Measurements from ENCODE around the gene ARMC9.
A peak's percentile ranks its signal among the peaks of the same experiment; 100 is the strongest.

Gene ARMC9

DNA sequence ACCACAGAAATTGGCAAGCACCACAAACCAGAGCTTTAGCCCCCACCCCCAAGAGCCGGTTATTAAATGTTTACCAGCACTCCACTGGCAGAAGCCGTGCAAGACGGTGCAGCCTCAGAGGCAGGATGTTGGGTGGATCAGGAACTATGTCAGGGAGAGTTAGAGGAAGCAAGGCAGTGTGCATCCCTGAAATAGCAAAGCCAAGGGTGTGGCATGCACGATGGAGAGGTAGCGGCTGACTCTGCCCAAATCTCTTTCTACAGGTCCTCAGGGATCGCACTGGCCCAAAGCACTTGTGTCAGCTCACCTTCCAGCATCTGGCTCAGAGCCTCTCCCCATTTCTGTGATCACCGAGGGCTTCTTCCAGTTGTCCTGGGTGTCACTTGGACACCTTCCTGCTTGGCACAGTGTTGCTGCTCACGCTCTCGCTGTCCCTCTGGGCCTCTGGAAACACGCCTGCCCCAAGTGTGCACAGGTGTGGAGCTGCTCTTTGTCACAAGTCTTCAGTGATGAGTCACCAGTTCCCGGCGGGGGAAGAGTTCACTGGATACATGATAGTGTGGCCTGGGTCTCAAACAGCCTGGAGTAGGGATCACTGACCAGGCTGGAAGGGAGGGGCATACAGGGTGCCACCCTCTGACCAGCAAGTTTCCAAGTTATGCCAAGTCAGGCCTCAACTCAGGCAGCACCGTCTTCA, 179.7 kb downstream of the ARMC9 start:
- in situ Hi-C loops (cut with HindIII; ENCODE audit: low pct_ligation_motif_present, low pct_unique_long_range_greater_than_20kb, low sequenced_read_pairs), result no loop called here
- no peak for DNase-seq

DNA sequence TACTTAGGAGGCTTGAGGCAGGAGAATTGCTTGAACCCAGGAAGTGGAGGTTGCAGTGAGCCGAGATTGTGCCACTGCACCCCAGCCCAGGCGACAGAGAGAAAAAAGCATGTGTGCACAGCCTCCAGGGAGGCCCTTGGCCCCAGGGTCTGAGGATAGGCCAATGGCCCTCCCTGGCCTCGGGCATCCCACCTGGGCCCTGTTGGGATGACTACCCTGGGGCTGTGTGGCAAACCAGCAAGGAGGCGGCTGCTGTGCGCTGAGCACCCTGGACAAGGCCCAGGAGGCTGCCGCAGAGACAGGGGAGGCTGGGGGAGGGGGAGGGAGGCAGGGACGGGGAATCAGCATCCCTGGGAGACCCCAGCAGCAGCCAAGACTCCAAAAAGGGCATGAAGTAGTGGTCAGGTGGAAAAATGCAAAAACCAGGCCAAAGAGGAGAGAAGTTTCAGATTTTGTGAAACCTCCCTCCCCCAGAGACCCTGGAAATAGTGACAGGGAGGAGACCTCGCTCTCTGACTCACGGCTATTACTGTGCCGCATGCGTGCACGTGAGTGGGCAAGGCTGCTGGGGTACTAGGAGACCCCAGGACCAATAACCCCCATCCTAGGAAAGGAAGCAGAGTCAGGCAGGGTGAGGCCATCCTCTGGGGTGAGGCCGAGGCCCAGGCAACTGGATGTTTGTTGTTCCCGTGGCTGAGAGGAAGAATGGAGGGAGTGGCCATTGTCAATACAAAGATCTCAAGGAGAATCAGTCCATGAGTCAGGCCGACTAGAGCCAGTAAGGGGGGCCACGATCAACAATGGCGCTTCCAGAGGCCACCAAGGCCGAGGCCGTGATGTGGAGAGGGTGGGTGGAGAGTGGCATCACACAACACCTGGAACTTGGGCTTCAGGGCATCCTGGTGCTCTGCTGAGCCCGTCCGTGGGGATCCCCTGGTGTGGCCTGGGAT, 181.1 kb downstream of the ARMC9 start:
- no peak for DNase-seq
- in situ Hi-C loops (cut with HindIII; ENCODE audit: low pct_ligation_motif_present, low pct_unique_long_range_greater_than_20kb, low sequenced_read_pairs), result no loop called here

DNA sequence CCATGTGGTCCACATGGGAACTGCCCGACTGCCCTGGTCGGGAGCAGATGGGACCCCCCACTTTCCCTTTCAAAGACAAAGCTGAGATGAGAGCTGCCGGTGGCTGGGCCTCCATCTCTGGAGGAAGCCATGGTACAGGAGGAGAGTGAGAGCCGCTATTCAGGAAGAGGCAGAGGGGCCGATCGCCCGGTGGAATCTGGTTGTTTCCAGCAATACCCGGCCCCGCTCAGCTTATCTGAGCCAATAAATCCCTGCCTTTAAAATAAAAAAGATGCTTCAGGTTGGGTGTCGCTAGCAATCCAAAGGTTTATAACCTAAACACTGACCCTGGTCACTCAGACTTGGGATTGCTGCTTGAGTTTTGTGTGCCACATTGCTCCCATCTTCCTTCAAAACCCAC, 181.9 kb downstream of the ARMC9 start:
- DNase-seq, result no peak
- in situ Hi-C loops (cut with HindIII; ENCODE audit: low pct_ligation_motif_present, low pct_unique_long_range_greater_than_20kb, low sequenced_read_pairs), result no loop called here

DNA sequence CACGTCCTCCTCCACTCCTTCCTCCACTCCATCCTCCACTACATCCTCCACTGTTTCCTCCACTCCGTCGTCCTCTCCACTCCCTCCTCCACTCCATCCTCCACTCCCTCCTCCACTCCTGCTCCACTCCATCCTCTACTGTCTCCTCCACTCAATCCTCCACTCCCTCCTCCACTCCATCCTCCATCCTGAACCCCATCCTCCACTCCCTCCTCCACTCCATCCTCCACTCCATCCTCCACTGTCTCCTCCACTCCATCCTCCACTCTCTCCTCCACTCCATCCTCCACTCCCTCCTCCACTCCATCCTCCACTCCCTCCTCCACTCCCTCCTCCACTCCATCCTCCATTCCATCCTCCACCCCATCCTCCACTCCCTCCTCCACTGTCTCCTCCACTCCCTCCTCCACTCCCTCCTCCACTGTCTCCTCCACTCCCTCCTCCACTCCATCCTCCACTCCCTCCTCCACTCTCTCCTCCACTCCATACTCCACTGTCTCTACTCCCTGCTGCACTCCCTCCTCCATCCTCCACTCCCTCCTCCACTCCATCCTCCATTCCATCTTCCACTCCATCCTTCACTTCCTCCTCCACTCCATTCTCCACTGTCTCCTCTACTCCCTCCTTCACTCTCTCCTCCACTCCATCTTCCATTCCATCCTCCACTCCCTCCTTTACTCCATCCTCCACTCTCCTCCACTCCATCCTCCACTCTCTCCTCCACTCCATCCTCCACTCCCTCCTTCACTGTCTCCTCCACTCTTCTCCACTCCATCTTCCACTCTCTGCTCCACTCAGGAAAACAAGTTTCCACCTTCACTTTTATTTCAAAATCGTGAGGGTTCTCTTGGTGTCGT, 182.8 kb downstream of the ARMC9 start:
- in situ Hi-C loops (cut with HindIII; ENCODE audit: low pct_ligation_motif_present, low pct_unique_long_range_greater_than_20kb, low sequenced_read_pairs), result no loop called here
- no peak for DNase-seq

DNA sequence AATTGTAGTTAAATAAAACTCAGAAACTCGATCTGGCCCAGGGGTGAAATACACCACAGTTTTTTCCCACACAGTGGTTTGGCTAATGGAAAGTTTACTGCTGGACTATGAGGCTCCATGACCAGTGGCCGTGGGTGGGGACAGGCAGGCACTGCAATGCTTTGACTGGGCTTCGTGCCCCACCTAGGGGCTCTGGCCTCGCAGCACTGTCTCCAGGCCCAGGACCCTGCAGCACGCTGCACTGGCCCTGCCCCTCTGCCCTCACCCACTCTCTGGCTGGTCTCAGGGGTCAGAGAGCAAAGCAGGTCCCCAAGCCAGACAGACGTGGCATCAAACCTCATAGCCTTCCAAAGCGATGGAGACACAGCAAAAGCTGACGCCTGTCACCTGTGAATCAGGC, 183.7 kb downstream of the ARMC9 start:
- no peak for DNase-seq
- in situ Hi-C loops (cut with HindIII; ENCODE audit: low pct_ligation_motif_present, low pct_unique_long_range_greater_than_20kb, low sequenced_read_pairs), result no loop called here

DNA sequence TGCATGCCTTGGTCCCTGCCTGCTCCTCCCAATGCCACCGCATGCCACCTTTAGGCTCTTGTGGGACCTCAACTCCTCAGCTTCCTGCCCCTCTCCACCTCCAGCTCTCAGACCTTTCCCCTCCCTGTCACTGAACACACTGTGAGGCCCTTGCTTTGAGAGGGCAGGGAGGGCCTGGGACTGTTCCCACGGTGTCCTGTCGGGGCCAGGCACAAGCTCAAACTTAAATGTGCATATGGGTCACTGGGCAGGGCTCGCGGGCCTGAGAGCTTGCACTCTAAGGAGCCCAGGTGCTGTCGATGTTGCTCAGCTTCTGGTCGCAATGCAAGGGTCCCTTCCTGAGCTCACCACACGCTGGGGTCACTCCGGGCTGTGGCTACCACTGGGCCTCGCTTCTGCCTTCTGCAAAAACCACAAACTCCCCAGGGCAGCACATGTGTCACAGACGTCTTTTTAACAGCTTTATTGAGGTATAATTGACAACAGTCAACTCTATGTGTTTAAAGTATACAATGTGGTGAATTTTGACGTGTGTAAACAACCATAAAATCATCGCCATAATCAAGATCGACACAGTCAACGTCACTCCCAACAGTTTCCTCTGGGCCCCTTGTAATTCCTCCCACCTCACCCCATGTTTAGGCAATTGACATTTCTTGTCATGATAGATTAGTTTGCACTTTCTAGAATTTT, 185.1 kb downstream of the ARMC9 start:
- no peak for DNase-seq
- in situ Hi-C loops (cut with HindIII; ENCODE audit: low pct_ligation_motif_present, low pct_unique_long_range_greater_than_20kb, low sequenced_read_pairs), result no loop called here

DNA sequence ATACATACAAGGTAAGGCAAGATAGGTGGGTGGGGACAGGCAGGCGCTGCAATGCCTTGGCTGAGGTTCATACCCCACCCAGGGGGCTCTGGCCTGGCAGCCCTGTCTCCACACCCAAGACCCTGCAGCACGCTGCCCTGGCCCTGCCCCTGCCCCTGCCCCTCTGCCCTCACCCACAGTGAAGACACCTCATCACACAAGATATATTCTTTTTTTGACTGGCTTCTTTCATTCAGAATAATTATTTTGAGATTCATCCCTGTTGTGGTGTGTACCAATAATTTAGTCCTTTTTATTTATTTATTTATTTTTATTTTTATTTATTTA, 185.6 kb downstream of the ARMC9 start:
- in situ Hi-C loops (cut with HindIII; ENCODE audit: low pct_ligation_motif_present, low pct_unique_long_range_greater_than_20kb, low sequenced_read_pairs), result no loop called here
- no peak for DNase-seq

DNA sequence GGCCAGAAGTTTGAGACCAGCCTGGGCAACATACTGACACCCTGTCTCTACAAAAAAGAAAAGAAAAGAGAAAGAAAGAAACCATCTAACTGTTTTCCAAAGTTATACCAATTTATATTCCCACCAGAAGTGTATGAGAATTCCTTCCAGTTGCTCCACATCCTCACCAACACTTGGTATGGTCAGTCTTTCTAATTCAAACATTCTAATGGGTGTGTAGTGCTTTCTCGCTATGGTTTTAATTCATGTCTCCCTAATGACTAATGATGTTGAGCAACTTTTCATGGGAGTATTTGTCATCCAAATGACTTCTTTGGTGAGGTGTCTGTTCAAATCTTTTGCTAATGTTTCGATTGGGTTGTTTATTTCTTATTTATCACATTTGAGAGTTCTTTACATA, 186.5 kb downstream of the ARMC9 start:
- DNase-seq, result no peak
- in situ Hi-C loops (cut with HindIII; ENCODE audit: low pct_ligation_motif_present, low pct_unique_long_range_greater_than_20kb, low sequenced_read_pairs), result no loop called here

DNA sequence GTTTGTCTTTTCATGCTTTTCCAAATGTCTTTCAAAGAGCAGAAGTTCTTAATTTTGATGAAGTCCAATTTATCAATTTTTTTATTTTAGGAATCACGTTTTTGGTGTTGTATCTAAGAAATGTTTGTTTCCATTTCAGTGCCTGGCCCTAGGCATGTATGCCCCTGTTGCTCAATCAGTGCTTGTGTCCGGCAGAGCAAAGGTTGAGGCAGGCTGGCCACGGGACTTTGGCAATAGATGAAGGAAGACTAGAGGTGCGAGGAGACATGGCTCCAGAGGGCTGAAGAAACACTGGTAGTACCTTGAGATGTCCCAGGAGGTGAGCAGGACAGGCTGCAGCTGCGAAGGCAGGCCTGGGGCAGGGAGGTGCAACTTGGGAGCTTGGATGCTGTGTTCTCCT, 187.0 kb downstream of the ARMC9 start:
- DNase-seq, result no peak
- in situ Hi-C loops (cut with HindIII; ENCODE audit: low pct_ligation_motif_present, low pct_unique_long_range_greater_than_20kb, low sequenced_read_pairs), result no loop called here

DNA sequence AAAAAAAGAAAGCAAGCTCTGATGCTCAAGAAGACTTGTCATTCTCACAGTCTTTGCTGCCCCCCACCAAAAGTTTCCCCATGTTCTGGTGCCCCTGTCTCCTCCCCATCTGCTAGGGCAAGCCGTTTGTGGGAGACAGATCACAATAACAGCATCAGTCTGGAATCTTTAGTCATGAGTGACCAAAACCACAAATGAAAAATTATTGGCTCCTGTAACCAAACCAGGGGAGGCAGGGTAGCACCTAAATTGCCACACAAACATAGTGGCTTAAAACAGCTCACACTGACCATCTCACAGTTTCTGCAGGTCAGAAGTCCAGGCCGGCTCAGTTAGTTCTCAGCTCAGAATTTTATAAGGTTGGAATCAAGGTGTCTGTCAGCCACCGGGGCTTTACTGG, 188.0 kb downstream of the ARMC9 start:
- DNase-seq, result peak; percentile 57
- in situ Hi-C loops (cut with HindIII; ENCODE audit: low pct_ligation_motif_present, low pct_unique_long_range_greater_than_20kb, low sequenced_read_pairs), result no loop called here

DNA sequence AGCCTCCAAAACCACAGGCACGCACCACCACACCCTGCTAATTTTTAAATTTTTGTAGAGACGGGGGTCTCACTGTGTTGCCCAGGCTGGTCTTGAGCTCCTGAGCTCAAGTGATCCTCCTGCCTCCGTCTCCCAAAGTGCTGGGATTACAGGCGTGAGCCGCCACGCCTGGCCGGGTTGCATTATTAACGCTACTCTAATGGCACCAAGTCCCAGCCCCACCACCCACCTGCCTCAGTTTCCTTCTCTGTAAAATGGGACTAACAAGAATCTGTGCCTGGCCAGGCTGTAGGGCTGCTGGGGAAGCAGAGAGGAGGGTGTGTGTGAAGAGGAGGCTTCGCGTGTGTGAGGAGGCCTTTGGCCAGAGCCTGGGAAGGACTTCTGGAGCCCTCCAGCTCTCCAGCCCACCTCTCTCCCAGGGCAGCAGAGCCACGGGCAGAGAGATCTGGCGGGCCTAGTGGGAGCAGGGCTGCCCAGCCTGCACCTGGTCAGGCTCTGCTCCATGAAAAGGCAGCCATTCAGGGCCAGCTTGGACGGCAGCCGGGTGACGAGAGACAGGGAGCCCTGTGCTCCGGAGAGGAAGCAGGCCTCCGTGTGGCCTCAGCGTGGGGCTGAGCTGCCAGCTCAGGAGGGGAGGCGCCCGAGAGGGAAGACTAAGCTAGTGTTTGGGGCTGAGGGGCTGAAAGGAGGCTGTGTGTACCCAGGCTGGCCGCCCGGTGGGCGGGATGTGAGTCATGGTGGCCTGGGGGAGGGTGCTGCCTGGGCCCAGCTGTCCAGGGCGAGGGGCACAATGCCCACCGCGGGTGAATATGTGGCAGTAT, 189.7 kb downstream of the ARMC9 start:
- in situ Hi-C loops (cut with HindIII; ENCODE audit: low pct_ligation_motif_present, low pct_unique_long_range_greater_than_20kb, low sequenced_read_pairs), result no loop called here
- peak; percentile 20 for DNase-seq

DNA sequence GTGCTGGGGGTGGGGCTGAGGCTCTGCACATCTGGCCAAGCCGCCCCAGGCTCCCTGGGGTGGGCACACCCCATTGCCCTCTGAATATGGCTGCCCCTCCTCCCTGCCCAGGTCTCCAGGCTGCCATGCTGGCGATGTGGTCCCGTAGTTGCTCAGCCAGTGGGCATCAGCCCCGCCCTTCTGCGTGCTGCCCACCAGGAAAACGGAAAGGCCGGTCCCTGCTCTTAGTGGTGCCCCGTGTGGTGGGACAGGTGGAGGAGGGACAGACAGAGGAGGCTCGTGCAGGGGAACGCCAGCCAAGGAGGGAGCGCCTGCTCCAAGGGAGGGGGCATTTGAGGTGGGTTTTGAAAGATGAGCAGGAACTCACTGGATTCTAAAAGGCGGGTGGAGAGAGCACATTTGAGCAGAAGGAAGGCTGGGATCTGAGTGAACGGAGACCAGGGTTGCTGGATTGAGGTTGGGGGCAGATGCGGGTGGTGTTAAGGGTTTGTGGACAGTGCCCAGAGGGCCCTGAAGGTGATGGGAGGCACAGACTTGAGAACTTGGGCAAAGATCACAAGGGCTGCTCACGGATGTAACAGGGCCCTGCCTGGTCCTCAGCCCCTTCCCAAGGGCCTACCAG, 190.4 kb downstream of the ARMC9 start:
- DNase-seq, result no peak
- in situ Hi-C loops (cut with HindIII; ENCODE audit: low pct_ligation_motif_present, low pct_unique_long_range_greater_than_20kb, low sequenced_read_pairs), result no loop called here

DNA sequence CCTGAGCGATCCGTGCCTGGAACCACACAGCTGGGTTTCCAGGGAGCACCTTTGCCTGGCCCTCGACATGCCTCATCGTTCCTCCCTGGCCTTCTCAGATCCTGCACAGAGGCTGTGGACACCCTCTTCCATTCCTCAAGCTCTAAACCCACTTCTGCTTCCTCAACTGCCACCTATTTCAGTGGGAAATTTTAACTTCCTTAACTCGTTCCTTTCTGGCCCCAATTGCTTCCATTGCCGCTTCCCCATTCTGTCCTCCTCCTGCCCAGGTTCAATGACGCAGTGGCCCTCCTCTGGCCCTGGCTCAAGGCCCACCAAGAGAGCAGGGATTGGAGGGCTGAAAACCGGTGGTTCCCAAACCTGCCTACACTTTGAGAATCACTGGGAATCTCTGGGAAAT, 192.2 kb downstream of the ARMC9 start:
- no peak for DNase-seq
- in situ Hi-C loops (cut with HindIII; ENCODE audit: low pct_ligation_motif_present, low pct_unique_long_range_greater_than_20kb, low sequenced_read_pairs), result no loop called here

DNA sequence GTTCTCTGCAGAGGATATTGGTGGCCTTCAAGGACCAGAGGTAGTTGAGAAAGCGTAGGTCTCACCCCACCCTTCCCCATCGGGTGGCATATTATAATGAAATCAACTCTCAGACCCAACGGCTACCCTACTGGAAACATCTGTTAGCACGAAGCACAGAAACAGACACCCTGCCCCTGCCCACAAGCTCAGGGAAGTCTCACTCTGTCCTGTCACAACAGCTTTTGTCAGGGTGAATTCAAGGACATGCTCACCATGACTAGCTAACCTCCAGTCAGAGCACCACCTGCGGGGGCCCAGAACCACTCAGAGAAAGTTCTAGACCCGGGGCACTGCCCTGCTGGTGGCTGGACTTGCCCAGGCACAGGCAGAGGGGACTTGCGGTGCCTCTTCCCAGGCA, 193.6 kb downstream of the ARMC9 start:
- in situ Hi-C loops (cut with HindIII; ENCODE audit: low pct_ligation_motif_present, low pct_unique_long_range_greater_than_20kb, low sequenced_read_pairs), result no loop called here
- no peak for DNase-seq

DNA sequence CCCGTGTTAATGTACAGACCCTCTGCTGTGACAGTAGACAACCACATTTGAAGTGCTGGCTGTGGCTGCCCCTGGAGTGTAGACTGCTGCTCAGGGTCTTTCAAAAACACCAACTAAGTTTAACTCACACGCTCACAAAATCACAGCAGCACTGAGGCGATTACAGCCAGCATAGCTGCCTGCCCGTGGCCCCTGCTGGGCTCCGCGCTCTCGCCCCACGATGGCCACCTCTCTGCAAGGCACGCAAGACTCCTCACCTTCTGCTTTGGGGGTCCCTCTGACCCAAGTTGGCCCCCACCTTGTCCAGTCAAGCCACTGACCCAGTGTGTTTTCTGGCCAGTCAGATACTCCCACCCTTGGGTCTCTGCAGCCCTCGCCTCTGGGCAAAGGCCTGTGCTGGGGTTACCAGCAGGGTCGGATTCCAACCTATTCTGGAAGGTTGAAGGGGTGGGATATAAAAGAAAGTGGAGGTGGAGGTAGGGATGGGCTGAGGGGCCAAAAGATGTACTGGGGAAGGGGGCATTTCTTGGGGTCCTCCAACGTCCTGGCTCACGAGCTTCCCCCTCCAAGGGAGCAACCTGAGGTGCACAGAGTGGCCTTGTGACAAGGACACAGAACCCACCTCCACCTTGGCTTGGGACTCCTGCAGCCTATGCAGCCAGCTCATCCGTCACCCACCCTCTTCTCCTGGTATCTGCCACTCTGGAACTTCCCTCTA, 194.2 kb downstream of the ARMC9 start:
- DNase-seq, result no peak
- in situ Hi-C loops (cut with HindIII; ENCODE audit: low pct_ligation_motif_present, low pct_unique_long_range_greater_than_20kb, low sequenced_read_pairs), result no loop called here

DNA sequence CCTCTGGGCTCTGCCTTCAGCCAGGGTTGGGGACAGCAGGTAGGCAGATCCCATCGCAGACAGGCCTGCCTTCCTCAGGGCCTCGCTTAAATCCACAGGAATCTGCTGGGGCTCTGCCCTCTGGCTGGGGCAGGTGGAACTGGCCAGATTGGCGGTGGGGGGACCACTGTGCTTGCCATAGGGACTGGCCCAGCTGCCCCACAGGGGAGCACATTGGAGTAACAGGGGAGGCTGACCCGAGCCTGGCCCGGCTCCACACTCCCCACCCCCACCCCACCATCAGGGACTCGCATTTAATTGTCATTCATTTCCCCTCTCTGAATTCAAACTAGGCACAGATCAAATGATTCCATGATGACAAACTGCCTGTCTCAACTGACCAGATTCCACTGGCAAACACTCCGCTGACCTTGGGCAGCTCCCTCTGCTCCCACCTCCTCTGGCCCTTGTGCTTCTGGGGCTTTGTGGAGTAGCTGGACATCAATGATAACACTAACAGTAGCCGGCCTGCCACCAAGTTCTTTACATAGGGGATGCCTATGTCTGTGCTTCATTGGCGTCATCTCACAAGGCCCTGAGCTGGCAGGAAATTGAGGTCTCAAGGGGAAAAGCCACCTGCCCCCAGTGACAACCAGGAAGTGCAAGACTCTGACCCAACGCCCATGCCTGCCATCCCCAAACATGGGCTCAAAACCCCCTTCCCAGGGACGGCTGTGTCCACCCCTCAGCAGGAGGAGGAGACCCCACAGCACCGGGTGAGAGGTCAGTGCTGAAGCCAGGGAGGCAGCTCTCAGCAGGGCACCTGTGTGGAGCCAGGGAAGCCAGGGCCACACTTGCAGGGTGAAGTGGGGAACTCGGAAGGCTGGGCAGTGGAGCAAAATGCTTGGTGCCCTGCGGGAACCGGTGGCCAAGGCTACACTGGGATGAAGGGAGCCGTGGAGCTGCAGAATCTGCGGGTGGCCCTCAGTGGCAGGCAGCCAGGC, 195.0 kb downstream of the ARMC9 start:
- no peak for DNase-seq
- in situ Hi-C loops (cut with HindIII; ENCODE audit: low pct_ligation_motif_present, low pct_unique_long_range_greater_than_20kb, low sequenced_read_pairs), result no loop called here

All from ACHN (cell line).